ENCODE measurements around the gene WRAP73. TPM values are rescaled to one million over a fixed set of nuclear protein-coding genes. Genes with fewer than 3 reads are reported as not detected.

WRAP73 gene
- total RNA-seq, 1 donor from 2014 or later = 14.4 TPM

DNA sequence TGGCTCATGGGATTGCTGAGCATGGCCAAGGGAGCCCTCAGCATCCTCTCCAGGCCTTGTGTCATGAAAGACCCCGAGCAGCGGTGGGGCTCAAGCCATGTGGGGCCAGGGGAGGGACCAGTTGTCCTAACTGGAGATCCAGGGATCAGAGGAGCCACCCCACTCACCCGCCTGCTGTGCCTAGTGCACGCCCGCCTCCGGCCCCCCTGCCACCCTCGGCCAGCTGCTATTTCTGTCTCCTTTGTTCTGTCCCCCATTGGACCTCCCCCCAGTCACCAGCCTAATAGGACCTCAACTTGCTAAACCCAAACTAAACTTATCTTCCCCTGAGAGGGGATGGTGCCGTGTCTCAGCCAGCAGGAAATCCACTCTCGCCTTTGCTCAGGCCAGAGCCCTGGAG lies 46.8 kb upstream of the WRAP73 start:
- no peak overlapping the region for H3K27ac ChIP-seq
- H3K27me3 ChIP-seq = peaks cover 5% of the 10 kb centered on the region
- DNase-seq (ENCODE audit: low spot score in 2 of 2) = no peak
- TF ChIP-seq, protein P1, sequence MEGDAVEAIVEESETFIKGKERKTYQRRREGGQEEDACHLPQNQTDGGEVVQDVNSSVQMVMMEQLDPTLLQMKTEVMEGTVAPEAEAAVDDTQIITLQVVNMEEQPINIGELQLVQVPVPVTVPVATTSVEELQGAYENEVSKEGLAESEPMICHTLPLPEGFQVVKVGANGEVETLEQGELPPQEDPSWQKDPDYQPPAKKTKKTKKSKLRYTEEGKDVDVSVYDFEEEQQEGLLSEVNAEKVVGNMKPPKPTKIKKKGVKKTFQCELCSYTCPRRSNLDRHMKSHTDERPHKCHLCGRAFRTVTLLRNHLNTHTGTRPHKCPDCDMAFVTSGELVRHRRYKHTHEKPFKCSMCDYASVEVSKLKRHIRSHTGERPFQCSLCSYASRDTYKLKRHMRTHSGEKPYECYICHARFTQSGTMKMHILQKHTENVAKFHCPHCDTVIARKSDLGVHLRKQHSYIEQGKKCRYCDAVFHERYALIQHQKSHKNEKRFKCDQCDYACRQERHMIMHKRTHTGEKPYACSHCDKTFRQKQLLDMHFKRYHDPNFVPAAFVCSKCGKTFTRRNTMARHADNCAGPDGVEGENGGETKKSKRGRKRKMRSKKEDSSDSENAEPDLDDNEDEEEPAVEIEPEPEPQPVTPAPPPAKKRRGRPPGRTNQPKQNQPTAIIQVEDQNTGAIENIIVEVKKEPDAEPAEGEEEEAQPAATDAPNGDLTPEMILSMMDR (IDR thresholded peaks at IDR 0.05) = no peak
- intact Hi-C loops (cut with DNase I) = no loop called here
- H3K4me3 ChIP-seq = no peak overlapping the region
- no peaks in the 10 kb centered on the region for H3K4me1 ChIP-seq
- no peaks in the 10 kb centered on the region for H3K36me3 ChIP-seq
- no peaks in the 10 kb centered on the region for H3K9me3 ChIP-seq

DNA sequence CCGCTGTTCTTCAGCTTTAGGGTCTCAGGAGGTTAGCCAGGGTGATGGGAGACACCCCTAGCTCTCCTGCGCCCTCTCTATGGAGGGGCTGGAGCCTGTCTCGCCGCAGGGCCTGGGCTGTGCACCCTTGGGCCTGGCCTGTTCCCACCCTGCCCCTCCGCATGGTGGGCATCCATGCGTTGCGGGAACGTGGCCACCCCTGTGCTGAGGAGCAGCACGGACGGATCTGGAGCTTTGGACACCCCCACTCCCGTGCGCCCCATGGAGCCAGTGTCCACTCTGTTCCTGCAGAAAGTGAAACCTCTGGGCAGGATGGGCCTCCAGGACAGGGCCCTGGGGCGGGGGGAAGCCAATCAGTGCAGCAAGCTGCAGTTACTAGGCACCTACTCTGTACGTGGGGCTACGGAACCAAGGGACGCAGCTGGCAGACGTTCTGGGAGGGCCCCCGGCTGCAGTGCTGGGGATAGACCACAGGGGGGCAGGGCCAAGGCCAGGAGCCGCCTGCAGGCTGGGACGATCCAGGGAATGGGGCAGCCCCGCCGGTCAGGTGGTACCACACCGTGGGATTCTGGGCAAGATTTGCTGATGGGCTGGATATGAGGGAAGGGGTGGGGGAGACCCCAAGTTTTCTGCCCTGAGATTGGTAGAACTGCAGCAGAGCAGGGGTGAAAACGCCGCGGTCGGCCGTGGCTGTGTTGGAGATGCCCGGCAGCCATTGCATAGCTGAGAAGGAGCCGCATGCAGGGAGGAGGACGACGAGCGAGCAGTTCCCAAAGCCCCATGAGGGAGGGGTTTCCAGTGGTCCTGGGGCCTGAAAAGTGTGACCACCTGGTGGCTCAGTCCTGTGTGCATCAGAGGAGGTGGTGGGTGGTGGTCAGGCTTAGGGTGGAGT lies 45.7 kb upstream of the WRAP73 start:
- intact Hi-C loops (cut with DNase I) = no loop called here
- no peaks in the 10 kb centered on the region for H3K4me1 ChIP-seq
- peaks cover 5% of the 10 kb centered on the region for H3K27me3 ChIP-seq
- H3K36me3 ChIP-seq = no peaks in the 10 kb centered on the region
- H3K27ac ChIP-seq = no peak overlapping the region
- TF ChIP-seq, protein P1 (IDR thresholded peaks at IDR 0.05) = peak; percentile 29 to 63 (median 42)
- no peaks in the 10 kb centered on the region for H3K9me3 ChIP-seq
- DNase-seq (ENCODE audit: low spot score in 2 of 2) = no peak
- H3K4me3 ChIP-seq = no peak overlapping the region

DNA sequence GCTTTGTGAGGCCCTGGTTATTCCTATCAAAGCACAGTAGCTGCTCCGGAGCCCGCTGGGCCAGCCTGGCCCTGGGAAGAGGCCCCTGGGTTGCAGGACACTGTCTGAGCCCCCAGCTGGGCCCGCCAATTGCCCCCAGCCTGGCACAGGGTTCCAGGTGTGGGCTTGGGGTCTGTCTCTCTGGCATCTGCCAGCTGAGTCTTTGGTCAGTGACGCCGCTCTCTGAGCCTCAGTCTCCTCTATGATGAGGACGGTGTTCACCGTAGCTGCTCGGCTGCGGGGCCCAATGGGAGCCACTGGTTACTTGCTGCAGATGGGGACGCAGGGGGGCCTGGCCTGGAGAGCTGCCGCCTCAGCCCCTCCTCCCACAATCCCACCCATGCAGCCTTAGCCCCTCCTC lies 43.4 kb upstream of the WRAP73 start:
- DNase-seq (ENCODE audit: low spot score in 2 of 2) = no peak

DNA sequence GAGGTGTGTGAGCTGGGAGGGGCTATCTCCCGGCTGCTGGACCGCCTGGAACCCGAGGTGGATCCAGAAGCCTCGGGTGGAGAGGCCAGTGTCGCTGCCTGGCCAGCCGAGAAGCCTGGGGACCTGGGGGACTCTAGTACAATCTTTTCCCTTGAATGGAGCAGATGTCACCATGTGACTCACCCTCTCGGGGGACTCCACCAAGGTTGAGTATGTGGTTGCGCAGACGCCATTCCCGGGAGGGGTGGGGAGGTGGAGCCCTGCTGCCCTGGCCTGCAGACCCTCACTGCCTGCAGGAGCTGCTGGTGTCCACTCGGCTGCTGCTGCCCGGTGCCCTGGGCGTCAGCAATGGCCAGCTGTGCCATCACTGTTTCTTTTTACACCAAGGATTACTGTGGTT lies 42.7 kb upstream of the WRAP73 start:
- Histone ChIP-seq H3K9me3 (no peaks in the 10 kb centered on the region), H3K27me3 (peaks cover 5% of the 10 kb centered on the region), H3K27ac (no peak overlapping the region), H3K36me3 (no peaks in the 10 kb centered on the region), H3K4me3 (no peak overlapping the region), H3K4me1 (no peaks in the 10 kb centered on the region)
- no peak for DNase-seq (ENCODE audit: low spot score in 2 of 2)
- intact Hi-C loops (cut with DNase I) = no loop called here
- TF ChIP-seq, protein P1 (IDR thresholded peaks at IDR 0.05) = no peak

More for the DNA sequence above, 43.4 kb upstream of the WRAP73 start:
- no peaks in the 10 kb centered on the region for H3K4me1 ChIP-seq
- TF ChIP-seq, protein P1 (IDR thresholded peaks at IDR 0.05) = no peak
- intact Hi-C loops (cut with DNase I) = no loop called here
- no peak overlapping the region for H3K27ac ChIP-seq
- no peaks in the 10 kb centered on the region for H3K9me3 ChIP-seq
- no peaks in the 10 kb centered on the region for H3K36me3 ChIP-seq
- H3K4me3 ChIP-seq = no peak overlapping the region
- peaks cover 5% of the 10 kb centered on the region for H3K27me3 ChIP-seq

DNA sequence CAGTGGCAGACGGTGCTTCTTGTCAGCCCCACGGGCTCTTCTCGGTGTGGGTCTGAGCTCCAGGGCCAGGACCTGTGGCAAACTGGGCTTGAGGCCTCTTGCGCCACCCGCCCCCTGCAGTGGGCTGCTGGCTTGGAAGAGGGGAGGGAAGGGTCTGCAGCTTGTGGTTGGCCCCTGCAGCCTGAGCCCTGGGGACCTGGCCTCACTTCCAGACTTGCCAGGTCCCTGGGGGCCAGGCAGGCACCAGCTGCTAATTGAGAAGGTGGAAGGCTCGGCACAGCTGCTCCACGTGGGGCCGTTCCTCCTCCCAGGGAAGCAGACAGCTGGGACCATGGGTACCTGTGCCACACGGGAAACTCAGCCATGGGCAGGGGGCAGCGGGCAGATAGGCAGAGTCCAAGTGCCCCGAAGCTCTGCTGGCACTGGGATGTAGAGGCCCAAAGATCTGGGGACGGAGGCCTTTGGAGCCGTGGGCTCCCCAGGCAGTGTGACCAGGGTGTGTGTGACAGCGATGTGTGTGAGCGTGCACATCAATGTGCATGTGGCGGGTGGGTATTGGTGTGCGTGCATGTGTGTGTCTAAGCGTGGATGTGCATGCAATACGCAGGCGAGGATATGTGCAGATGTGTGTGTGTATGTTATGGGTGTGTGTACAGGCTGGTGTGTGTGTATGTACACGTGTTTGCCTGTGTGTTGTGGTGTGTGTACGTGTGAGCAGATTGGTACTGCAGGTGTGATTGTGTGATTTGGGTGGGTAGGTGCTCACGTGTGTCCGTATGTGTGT lies 41.7 kb upstream of the WRAP73 start:
- TF ChIP-seq, protein P1 (IDR thresholded peaks at IDR 0.05) = no peak
- Histone ChIP-seq H3K36me3 (no peaks in the 10 kb centered on the region), H3K4me3 (no peak overlapping the region), H3K4me1 (no peaks in the 10 kb centered on the region), H3K27me3 (peaks cover under 1% of the 10 kb centered on the region), H3K9me3 (no peaks in the 10 kb centered on the region), H3K27ac (no peak overlapping the region)
- intact Hi-C loops (cut with DNase I) = no loop called here
- DNase-seq (ENCODE audit: low spot score in 2 of 2) = no peak
